Measurements from ENCODE around the gene SETSIP.

GRCh38 chr1:92031281-92032110 is 43.7 kb downstream of the SETSIP start:
- TF ChIP-seq, protein P1, sequence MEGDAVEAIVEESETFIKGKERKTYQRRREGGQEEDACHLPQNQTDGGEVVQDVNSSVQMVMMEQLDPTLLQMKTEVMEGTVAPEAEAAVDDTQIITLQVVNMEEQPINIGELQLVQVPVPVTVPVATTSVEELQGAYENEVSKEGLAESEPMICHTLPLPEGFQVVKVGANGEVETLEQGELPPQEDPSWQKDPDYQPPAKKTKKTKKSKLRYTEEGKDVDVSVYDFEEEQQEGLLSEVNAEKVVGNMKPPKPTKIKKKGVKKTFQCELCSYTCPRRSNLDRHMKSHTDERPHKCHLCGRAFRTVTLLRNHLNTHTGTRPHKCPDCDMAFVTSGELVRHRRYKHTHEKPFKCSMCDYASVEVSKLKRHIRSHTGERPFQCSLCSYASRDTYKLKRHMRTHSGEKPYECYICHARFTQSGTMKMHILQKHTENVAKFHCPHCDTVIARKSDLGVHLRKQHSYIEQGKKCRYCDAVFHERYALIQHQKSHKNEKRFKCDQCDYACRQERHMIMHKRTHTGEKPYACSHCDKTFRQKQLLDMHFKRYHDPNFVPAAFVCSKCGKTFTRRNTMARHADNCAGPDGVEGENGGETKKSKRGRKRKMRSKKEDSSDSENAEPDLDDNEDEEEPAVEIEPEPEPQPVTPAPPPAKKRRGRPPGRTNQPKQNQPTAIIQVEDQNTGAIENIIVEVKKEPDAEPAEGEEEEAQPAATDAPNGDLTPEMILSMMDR (IDR thresholded peaks at IDR 0.05), result no peak
- no peak for TF ChIP-seq EZH2 (IDR thresholded peaks at IDR 0.05; ENCODE audit: borderline replicate concordance, insufficient read depth, low read depth, low read length, poor library complexity, severe bottlenecking)

Measured in B cell (primary cell).